ENCODE measurements around the gene CREB3L4. TPM values are rescaled to one million over a fixed set of nuclear protein-coding genes. Genes with fewer than 3 reads are reported as not detected.

Gene CREB3L4
- total and polyA plus RNA-seq, 11 donors: 2.5 to 7.2 (median 4.7) TPM

GRCh38 chr1:153926405-153926804 lies 41.3 kb upstream of the CREB3L4 start:
- no peak for DNase-seq
- peaks cover 0 to 25% (median 12%) of the 10 kb centered on the region in 12 donors for H3K4me1 ChIP-seq
- H3K4me3 ChIP-seq: no peak overlapping the region
- intact Hi-C loops (cut with DNase I): loop anchor here in 3 of 10 donors (2.0 to 10.0 kb wide), 3 partner anchors 16 to 252 kb away; partner anchors contain the start of genes ILF2 (in 1 of the 3) and NPR1 (in 1 of the 3)
- H3K27ac ChIP-seq: no peak overlapping the region
- TF ChIP-seq CTCF (IDR thresholded peaks at IDR 0.05) (no peak), POLR2A (IDR thresholded peaks at IDR 0.05) (no peak)
- H3K9me3 ChIP-seq: no peaks in the 10 kb centered on the region
- no peak for ATAC-seq
- H3K36me3 ChIP-seq: peaks cover 0 to 23% (median 18%) of the 10 kb centered on the region in 9 donors
- H3K27me3 ChIP-seq: no peaks in the 10 kb centered on the region
- WGBS, 4 donors: 85 to 87% (median 85%) methylated on average over 4 of the region's 4 CpGs

GRCh38 chr1:153928245-153928644 lies 39.5 kb upstream of the CREB3L4 start:
- peaks cover 0 to 19% (median 7%) of the 10 kb centered on the region in 12 donors for H3K4me1 ChIP-seq
- intact Hi-C loops (cut with DNase I): loop anchor here in 2 of 10 donors (10.0 kb wide), 2 partner anchors 103 to 253 kb away; partner anchors contain the start of genes ILF2 (in 1 of the 2) and NPR1 (in 1 of the 2)
- no peak for ATAC-seq
- no peak for TF ChIP-seq POLR2A (IDR thresholded peaks at IDR 0.05)
- WGBS, 4 donors: 56 to 83% (median 65%) methylated on average over 1 of the region's 1 CpG
- peak overlapping the region in 4 of 12 donors; percentile 21 to 42 (median 34) for H3K27ac ChIP-seq
- no peak for DNase-seq
- H3K27me3 ChIP-seq: no peaks in the 10 kb centered on the region
- H3K9me3 ChIP-seq: no peaks in the 10 kb centered on the region
- H3K4me3 ChIP-seq: no peak overlapping the region
- H3K36me3 ChIP-seq: peaks cover 0 to 41% (median 36%) of the 10 kb centered on the region in 9 donors

GRCh38 chr1:153928791-153929341 lies 38.8 kb upstream of the CREB3L4 start:
- no peak for DNase-seq
- no peaks in the 10 kb centered on the region for H3K9me3 ChIP-seq
- no peak for TF ChIP-seq POLR2A (IDR thresholded peaks at IDR 0.05)
- TF ChIP-seq CTCF (IDR thresholded peaks at IDR 0.05): no peak
- peak in 2 of 4 donors; percentile 7 to 10 for ATAC-seq
- peaks cover 0 to 14% (median 4%) of the 10 kb centered on the region in 12 donors for H3K4me1 ChIP-seq
- 50 to 69% (median 59%) methylated on average over 4 of the region's 4 CpGs for WGBS, 4 donors
- no peaks in the 10 kb centered on the region for H3K27me3 ChIP-seq
- H3K4me3 ChIP-seq: no peak overlapping the region
- intact Hi-C loops (cut with DNase I): loop anchor here in 2 of 10 donors (10.0 kb wide), 2 partner anchors 104 to 254 kb away; partner anchors contain the start of genes ILF2 (in 1 of the 2) and NPR1 (in 1 of the 2)
- H3K36me3 ChIP-seq: peaks cover 0 to 48% (median 42%) of the 10 kb centered on the region in 9 donors
- peak overlapping the region in 4 of 12 donors; percentile 21 to 42 (median 34) for H3K27ac ChIP-seq

- Histone ChIP-seq H3K4me1 (peaks cover 0 to 12% (median 1%) of the 10 kb centered on the region in 12 donors), H3K27me3 (no peaks in the 10 kb centered on the region), H3K9me3 (no peaks in the 10 kb centered on the region), H3K27ac (peak overlapping the region in 4 of 12 donors; percentile 21 to 42 (median 34)), H3K4me3 (no peak overlapping the region), H3K36me3 (peaks cover 0 to 53% (median 48%) of the 10 kb centered on the region in 9 donors)
- intact Hi-C loops (cut with DNase I): loop anchor here in 2 of 10 donors (10.0 kb wide), 2 partner anchors 105 to 255 kb away; partner anchors contain the start of genes ILF2 (in 1 of the 2) and NPR1 (in 1 of the 2)
- TF ChIP-seq POLR2A (IDR thresholded peaks at IDR 0.05): no peak
- TF ChIP-seq CTCF (IDR thresholded peaks at IDR 0.05): no peak
- WGBS, 4 donors: 84 to 91% (median 90%) methylated on average over 5 of the region's 5 CpGs
- no peak for DNase-seq
- ATAC-seq: no peak
These were observed 38.3 kb upstream of the CREB3L4 start for GRCh38 chr1:153929426-153929825.
